CD4-positive, alpha-beta T cell (primary cell): Measurements from ENCODE around the gene FAM180B. TPM values are rescaled to one million over a fixed set of nuclear protein-coding genes. Genes with fewer than 3 reads are reported as not detected.

ENCODE experiments used
- ATAC-seq: fragments of 200-7000 bp; cut with Tn5 transposase; one replicate; pipeline ENCODE4 v1.10.0; 2022; ENCODE audit warnings: mild to moderate bottlenecking; ENCODE audit not compliant: poor library complexity
- CTCF ChIA-PET: fragments of 350-600 bp; sonication (Branson Sonifier 250); formaldehyde crosslinking; loops from one replicate; lab custom pipeline; 2021; ENCODE audit warnings: antibody characterized with exemption, inconsistent platforms; lab: Charles Lee
- POLR2A ChIA-PET: fragments of 350-600 bp; sonication (Branson Sonifier 250); formaldehyde crosslinking; loops from one replicate; lab custom pipeline; 2021; ENCODE audit warnings: antibody characterized with exemption, inconsistent platforms; lab: Charles Lee
- DNase-seq, 14 experiments: peaks; one replicate each; pipeline ENCODE4 v3.0.0-alpha.2; 2013 to 2020; ENCODE audit warnings: mixed read lengths in 2 of 14
- H3K27ac ChIP-seq, 2 donors: one replicate each; pipeline versions ENCODE4 v1.5.1 to v1.7.0; 2013; ENCODE audit warnings: low read length in 2 of 2, low read depth in 1 of 2, mild to moderate bottlenecking in 1 of 2
- H3K27me3 ChIP-seq, 2 experiments: 1 replicate in 1 of 2; 2 replicates in 1 of 2; pipeline versions ENCODE4 v1.6.1 to v1.7.0; 2013; ENCODE audit warnings: low read length in 2 of 2, control low read depth in 1 of 2, mild to moderate bottlenecking in 1 of 2, moderate library complexity in 1 of 2; ENCODE audit not compliant: insufficient read depth in 2 of 2, control insufficient read depth in 1 of 2
- H3K36me3 ChIP-seq: one replicate; pipeline ENCODE4 v1.6.1; 2013; ENCODE audit warnings: low read length, control low read depth; ENCODE audit not compliant: insufficient read depth
- H3K4me1 ChIP-seq: one replicate; pipeline ENCODE4 v1.6.1; 2013; ENCODE audit warnings: low read length, control low read depth; ENCODE audit not compliant: insufficient read depth
- H3K4me3 ChIP-seq: one replicate; pipeline ENCODE4 v1.5.1; 2013; ENCODE audit warnings: mild to moderate bottlenecking, low read length, moderate library complexity
- H3K9me3 ChIP-seq, 2 experiments: 1 replicate in 1 of 2; 2 replicates in 1 of 2; pipeline versions ENCODE4 v1.6.1 to v1.7.0; 2013; ENCODE audit warnings: low read length in 2 of 2, mild to moderate bottlenecking in 2 of 2, control low read depth in 1 of 2, moderate library complexity in 1 of 2; ENCODE audit not compliant: control insufficient read depth in 1 of 2, insufficient read depth in 1 of 2
- H3K27ac Mint-ChIP-seq: one replicate; pipeline ENCODE4 v1.8.0; 2020; ENCODE audit warnings: mixed read lengths
- H3K27me3 Mint-ChIP-seq: one replicate; pipeline ENCODE4 v1.8.0; 2021; ENCODE audit warnings: mixed read lengths
- H3K36me3 Mint-ChIP-seq: one replicate; pipeline ENCODE4 v1.8.0; 2021; ENCODE audit warnings: low read depth, mixed read lengths
- H3K4me1 Mint-ChIP-seq: one replicate; pipeline ENCODE4 v1.8.0; 2021; ENCODE audit warnings: low read depth, mixed read lengths
- H3K4me3 Mint-ChIP-seq: one replicate; pipeline ENCODE4 v1.8.0; 2020; ENCODE audit warnings: mild to moderate bottlenecking, mixed read lengths
- H3K9me3 Mint-ChIP-seq: one replicate; pipeline ENCODE4 v1.8.0; 2020; ENCODE audit warnings: mixed read lengths
- CTCF ChIP-seq: fragments of 200-600 bp; IDR thresholded peaks from one replicate; pipeline ENCODE4 v1.8.0; 2022; ENCODE audit warnings: antibody characterized with exemption, mild to moderate bottlenecking
- intact Hi-C, 2 experiments: fragments of 100-400 bp; cut with DNase I in 1 of 2; cut with micrococcal nuclease in 1 of 2; formaldehyde crosslinking; loops; one replicate each; pipeline versions ENCODE4 v1.15.1 to v1.9.0; 2023 to 2025; cut with DNase I, micrococcal nuclease
- total RNA-seq, 174 experiments: library from RNA in 2 of 174; stranded (reverse) in 2 of 174; gene quantifications; one replicate each; pipeline ENCODE4 v1.2.3 and lab custom pipeline; 2021 to 2026

The FAM180B gene
- total RNA-seq, 2 experiments from 2014 or later: 0.55 to 0.92 TPM

DNA sequence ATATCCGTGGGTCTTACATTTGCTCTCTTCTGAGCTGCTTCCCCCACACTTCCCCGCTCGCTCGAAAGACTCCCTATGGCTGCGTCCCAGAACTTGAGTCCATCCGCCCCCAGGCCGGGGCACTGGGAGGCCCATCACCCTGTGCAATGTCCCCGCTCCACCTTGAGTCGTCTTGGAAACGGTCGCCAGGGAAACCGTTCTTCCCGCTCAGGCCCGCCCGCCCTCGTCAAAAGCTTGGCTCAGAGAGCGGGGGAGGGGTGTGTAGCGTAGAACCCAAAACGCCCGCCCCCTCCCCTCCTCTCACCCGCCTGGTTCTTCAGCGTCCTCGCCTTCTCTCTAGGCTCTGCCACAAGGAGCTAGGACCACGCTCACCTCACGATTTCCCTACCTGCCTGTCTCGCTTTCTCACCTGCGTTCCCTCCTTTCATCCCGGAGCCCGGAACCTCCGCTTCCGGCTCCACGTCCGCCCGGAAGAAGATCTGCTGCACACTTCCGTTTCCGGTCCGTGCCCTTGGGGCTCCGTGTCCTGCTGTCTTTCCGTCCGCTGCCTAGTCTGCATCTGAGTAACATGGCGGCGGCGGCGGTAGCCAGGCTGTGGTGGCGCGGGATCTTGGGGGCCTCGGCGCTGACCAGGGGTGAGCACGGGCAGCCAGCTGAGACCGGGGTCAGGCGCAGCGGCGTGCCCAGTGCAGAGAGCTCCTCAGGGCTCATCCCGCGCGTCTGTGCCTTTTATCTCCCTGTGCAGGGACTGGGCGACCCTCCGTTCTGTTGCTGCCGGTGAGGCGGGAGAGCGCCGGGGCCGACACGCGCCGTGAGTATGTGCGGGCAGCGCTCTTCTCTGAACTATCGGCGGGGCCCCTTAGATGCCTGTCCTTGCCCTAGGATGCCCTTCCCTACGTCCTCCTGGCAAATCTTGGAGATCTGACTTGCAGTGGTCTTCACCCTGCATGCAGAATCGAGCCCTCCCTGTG lies 7.7 kb upstream of the FAM180B start, which contains the start of the genes KBTBD4 and NDUFS3:
Gene KBTBD4 (minus strand): TSS at position 447 of the 971 bp plus-strand sequence. CDS start 19 bp downstream, at position 428.
Gene NDUFS3 (plus strand): TSS at position 551 of the 971 bp plus-strand sequence. CDS start 18 bp downstream, at position 569.
- peak within 1 kb of the TSS; percentile 76 to 81 for H3K27ac ChIP-seq
- H3K4me1 ChIP-seq: peaks cover 38% of the 10 kb centered on the region
- Mint-ChIP-seq H3K4me1 (peaks cover 41% of the 10 kb centered on the region), H3K27ac (peak within 1 kb of the TSS; percentile 91), H3K4me3 (peak within 1 kb of the TSS; percentile 99), H3K27me3 (no peaks in the 10 kb centered on the region), H3K9me3 (no peaks in the 10 kb centered on the region), H3K36me3 (peaks cover 80% of the 10 kb centered on the region)
- intact Hi-C loops: loop anchor here (2.0 to 10.0 kb wide), 8 partner anchors 26 to 874 kb away; partner anchors contain the start of genes AGBL2 (in 1 of the 2), ARHGAP1 (in 1 of the 2), CELF1 (in 1 of the 2) and CSTPP1 (in 1 of the 2)
- TF ChIP-seq CTCF: no peak
- ChIA-PET CTCF (interaction anchor here (1.2 to 3.0 kb wide), 2 partner anchors 12 to 26 kb away, joined by 3 to 11 read pairs; partner anchors contain the start of gene CELF1), POLR2A (interaction anchor here (0.8 to 2.2 kb wide), 10 partner anchors 9 to 306 kb away, joined by 3 to 26 read pairs (median 4); partner anchors contain the start of genes CELF1, FNBP4 and PTPMT1)
- peak; percentile 81 to 95 (median 85) for DNase-seq
- H3K9me3 ChIP-seq: no peaks in the 10 kb centered on the region
- peak within 1 kb of the TSS; percentile 90 for H3K4me3 ChIP-seq
- H3K27me3 ChIP-seq: no peaks in the 10 kb centered on the region
- peaks cover 53% of the 10 kb centered on the region for H3K36me3 ChIP-seq
- peak; percentile 91 for ATAC-seq

DNA sequence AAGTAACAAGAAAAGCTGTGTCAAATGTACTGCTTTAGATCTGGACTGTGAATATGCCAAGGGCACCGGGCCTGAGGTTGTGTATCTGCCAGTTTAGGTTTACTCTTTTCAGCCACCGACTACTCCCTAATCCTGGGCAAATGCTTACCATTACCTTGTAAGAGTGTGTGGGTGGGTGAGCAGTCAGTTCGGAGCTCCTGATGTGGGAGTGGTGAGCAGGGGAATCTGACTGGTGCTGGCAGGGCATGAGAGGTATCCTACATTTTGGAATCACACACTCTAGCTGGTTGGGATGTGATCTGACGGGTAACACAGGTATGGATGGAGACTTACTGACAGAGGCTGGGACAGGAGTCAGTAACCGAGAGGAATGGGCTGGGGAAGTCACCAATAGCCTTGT lies 2.6 kb upstream of the FAM180B start:
- Histone ChIP-seq H3K4me3 (no peak overlapping the region), H3K9me3 (no peaks in the 10 kb centered on the region), H3K27ac (no peak overlapping the region), H3K27me3 (no peaks in the 10 kb centered on the region), H3K4me1 (peaks cover 18% of the 10 kb centered on the region), H3K36me3 (peaks cover 47% of the 10 kb centered on the region)
- H3K4me1 Mint-ChIP-seq: peaks cover 18% of the 10 kb centered on the region
- ATAC-seq: no peak
- no peak for TF ChIP-seq CTCF
- peaks cover 53% of the 10 kb centered on the region for H3K36me3 Mint-ChIP-seq
- no peaks in the 10 kb centered on the region for H3K27me3 Mint-ChIP-seq
- peak overlapping the region; percentile 54 for H3K4me3 Mint-ChIP-seq
- no peak overlapping the region for H3K27ac Mint-ChIP-seq
- H3K9me3 Mint-ChIP-seq: no peaks in the 10 kb centered on the region
- CTCF ChIA-PET: no interaction called here
- intact Hi-C loops: loop anchor here in 1 of 2 experiments (10.0 kb wide), 1 partner anchor 339 kb away; the partner anchor contains the start of gene ACP2
- no peak for DNase-seq
- POLR2A ChIA-PET: no interaction called here

DNA sequence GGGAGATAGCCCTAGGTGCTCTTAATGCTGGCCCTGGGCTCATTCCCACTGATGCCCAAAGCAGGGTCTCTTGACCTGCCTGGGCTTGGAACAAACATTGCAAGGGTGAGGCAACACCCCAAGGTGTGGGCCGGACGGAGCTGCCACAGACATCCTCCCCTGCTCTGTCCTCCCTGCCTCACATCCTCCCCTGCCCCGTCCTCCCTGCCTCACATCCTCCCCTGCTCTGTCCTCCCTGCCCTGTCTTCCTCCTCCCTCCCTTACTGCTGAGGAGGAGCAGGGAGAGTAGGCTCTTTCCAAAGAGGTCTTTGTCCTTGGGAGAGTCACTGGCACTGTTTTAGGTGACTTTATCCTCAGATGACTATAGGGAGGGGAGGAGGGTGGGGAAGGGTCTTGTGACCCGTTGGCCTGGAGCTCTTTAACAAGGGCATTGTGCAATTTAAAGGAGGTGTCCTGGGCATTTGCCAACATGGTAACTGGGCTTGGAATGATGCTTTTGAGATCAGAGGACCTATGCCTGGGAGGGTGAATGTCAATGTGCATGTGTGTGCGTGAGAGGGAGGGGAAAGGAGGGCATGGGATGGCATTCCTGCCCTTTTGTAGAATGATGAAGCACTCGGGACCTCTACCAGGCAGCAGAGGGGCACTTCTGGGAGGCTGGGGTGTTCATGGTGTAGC lies 700 bp downstream of the FAM180B start:
- POLR2A ChIA-PET: no interaction called here
- H3K27ac Mint-ChIP-seq: no peak overlapping the region
- H3K36me3 ChIP-seq: peaks cover 28% of the 10 kb centered on the region

More for the DNA sequence above, 700 bp downstream of the FAM180B start:
- ATAC-seq: no peak
- H3K36me3 Mint-ChIP-seq: peaks cover 29% of the 10 kb centered on the region
- TF ChIP-seq CTCF: no peak
- Histone ChIP-seq H3K4me1 (no peaks in the 10 kb centered on the region), H3K4me3 (no peak overlapping the region), H3K27ac (no peak overlapping the region), H3K27me3 (peaks cover 1 to 4% of the 10 kb centered on the region in 2 experiments), H3K9me3 (no peaks in the 10 kb centered on the region)
- H3K9me3 Mint-ChIP-seq: no peaks in the 10 kb centered on the region
- intact Hi-C loops: loop anchor here in 1 of 2 experiments (10.0 kb wide), 1 partner anchor 342 kb away; the partner anchor contains the start of gene ACP2
- no peak for DNase-seq
- H3K4me3 Mint-ChIP-seq: no peak overlapping the region
- no peaks in the 10 kb centered on the region for H3K27me3 Mint-ChIP-seq
- H3K4me1 Mint-ChIP-seq: no peaks in the 10 kb centered on the region
- CTCF ChIA-PET: no interaction called here
